Activated naive CD4-positive, alpha-beta T cell treated with Interleukin-2 at 50 U/mL for 16 hours (primary cell): ENCODE data around the gene SERPINI2.

Experiments used
- DNase-seq: peaks from one replicate; pipeline ENCODE4 v3.0.0-alpha.2; 2020

The SERPINI2 gene

GRCh38 chr3:167473863-167474262 lies at the start of gene SERPINI2:
Gene SERPINI2, minus strand, starts transcription at chr3:167474042. Its CDS starts 2,208 bp downstream, at chr3:167471834.
- DNase-seq, result no peak

DNA sequence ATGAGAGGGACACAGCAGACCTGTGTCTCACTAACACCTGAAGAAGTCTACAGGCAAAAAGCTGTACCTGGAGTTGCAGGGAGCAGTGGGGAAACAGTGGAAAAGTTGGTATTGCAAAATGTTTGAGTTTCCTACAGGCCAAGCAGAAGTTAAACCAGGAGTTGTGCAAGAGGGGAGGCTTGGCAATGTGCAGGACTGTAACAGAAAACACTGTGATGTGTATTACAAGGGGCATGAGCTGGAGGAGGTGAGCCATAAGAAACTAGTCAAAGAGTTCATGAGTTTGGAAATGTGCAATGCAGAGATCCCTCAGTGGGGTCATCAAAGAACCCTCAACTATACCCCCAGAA lies 47.1 kb upstream of the SERPINI2 start:
- no peak for DNase-seq

- DNase-seq, result no peak
Measured at GRCh38 chr3:167520266-167521005, 46.6 kb upstream of the SERPINI2 start.

- no peak for DNase-seq
Measured at GRCh38 chr3:167507954-167508353, 34.1 kb upstream of the SERPINI2 start.

- no peak for DNase-seq
Measured at GRCh38 chr3:167502401-167502800, 28.6 kb upstream of the SERPINI2 start.

GRCh38 chr3:167501941-167502340 lies 28.1 kb upstream of the SERPINI2 start:
- DNase-seq, result no peak

GRCh38 chr3:167497903-167498302 lies 24.1 kb upstream of the SERPINI2 start:
- DNase-seq, result no peak

DNA sequence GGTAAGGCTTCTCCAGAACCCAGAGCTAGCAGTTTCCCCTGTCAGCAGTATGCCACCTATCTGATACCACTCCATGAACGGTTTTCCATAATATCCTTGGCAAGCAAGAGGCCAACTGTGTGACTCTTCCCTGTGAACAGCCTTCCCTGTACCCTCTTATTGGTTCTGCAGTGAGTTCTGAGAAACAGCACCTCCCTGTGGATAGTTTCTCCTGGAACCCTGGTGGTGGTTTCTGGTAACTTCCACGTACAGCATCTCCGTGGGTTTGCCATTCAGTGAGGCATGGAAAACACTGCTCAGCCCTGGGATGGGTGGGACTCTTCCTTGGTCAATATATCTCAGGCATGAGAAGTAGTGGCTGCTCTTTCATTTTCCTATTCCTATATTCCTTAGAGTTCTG lies 19.4 kb upstream of the SERPINI2 start:
- DNase-seq, result no peak

GRCh38 chr3:167491621-167492020 lies 17.8 kb upstream of the SERPINI2 start:
- DNase-seq, result no peak

DNA sequence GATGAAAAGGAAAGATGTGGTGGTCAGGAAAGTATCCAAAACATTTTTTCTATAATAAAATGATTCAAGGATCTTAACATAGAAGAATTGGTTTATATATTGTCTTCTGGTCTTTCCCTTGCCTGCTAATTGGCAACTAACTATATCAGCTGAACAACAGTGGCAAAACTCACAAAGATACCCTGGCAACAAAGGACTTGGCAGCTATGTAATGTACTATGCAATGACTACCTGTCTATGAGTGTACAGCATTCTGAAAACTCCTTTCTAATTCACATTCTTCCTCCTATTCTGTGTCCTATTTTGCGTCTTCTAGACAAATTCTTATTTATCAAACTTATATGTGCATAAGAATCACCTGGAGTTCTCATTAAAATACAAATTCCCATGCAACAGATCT lies 15.7 kb upstream of the SERPINI2 start:
- DNase-seq, result no peak

- DNase-seq, result no peak
Measured at GRCh38 chr3:167487556-167487955, 13.7 kb upstream of the SERPINI2 start.

- DNase-seq, result no peak
Measured at GRCh38 chr3:167484551-167484950, 10.7 kb upstream of the SERPINI2 start.

- no peak for DNase-seq
Measured at GRCh38 chr3:167483708-167484475, 10.1 kb upstream of the SERPINI2 start.

DNA sequence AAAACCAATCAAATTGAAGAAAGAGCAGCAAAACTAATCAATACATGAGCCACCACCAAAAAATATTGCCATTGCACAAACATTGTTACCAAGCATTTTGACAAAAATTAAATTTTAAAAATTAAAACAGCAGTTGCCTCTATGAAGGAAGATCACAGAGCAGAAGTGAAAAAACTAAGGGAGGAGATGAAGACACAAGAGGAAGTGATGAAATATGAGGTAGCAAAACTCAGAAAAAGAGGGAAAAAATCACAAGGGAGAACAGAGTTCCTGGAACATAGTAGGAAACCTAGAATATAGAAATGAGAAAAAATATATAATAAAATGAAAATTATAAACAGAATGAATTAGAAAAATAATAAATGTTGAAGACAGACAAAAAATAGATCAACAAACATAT lies 7.3 kb upstream of the SERPINI2 start:
- no peak for DNase-seq

- no peak for DNase-seq
Measured at GRCh38 chr3:167480748-167481147, 6.9 kb upstream of the SERPINI2 start.

- DNase-seq, result no peak
Measured at GRCh38 chr3:167469381-167469780, 4.5 kb downstream of the SERPINI2 start.

GRCh38 chr3:167467848-167468611 lies 5.8 kb downstream of the SERPINI2 start:
- no peak for DNase-seq

DNA sequence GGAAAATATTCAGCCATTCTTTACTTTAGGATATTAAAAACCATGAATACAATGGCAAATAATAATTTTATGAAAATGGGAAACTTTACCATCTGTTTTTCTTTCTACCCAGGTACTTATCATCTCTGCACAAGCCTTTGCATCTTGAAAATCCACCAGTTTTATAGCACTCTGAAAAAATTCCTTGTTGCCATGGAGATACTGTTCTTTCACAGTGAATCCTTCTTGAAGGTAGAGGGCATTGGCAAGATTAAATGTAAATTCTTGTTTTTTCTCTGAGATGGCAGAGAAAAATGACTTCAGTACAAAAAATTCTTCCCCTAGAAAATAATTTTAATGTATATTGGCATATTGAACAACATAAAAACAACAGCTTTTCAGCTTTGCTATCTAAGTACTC lies 6.9 kb downstream of the SERPINI2 start:
- DNase-seq, result no peak

DNA sequence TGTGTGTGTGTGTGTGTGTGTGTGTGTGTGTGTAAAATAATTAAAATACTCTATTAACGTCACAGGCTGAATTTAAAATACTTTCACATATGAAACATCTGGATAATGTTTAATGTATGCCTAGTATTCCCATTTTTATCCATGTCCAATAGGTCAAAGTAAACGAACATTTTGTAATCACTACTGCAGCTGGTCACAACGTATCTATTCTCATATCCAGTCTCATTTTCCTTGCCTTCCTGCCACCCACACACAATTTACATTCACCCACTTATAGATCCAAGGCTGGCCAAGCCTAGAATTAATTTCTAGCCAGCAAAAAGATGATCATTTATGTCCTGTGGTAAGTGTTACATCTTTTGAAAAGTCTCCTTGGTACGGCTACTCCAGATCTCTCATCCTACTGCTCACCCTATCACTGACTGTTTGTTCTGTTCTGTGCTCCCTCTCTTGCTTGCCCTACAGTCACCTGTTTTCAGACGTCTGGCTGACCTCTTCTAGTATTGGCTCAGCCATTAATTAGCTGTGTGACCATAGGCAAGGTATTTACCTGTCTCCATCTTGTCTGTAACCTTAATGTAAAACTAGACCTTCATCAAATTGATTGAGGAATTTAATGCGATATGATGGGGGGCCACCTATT lies 17.6 kb downstream of the SERPINI2 start:
- DNase-seq, result no peak

- DNase-seq, result no peak
Measured at GRCh38 chr3:167453815-167454214, 20.0 kb downstream of the SERPINI2 start.

GRCh38 chr3:167451282-167451681 lies 22.6 kb downstream of the SERPINI2 start:
- no peak for DNase-seq

DNA sequence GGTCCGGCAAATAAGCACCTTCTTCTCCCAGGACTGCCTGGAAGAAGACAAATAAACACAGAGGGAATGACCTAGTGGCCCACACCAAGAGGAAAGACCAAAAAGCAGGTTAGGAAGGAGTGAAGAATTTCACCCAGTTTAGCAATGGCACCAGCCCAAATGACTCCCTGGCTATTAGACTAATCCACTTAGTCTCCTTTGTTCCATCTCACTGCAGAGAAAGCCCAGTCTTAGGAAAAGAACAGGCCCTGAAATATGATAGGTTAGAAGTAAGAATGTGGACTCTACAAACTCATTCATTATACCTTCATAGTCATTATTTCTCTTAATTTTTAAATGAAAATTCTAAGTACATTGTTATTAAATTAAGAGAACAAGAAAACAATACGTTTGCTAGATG lies 23.2 kb downstream of the SERPINI2 start:
- no peak for DNase-seq

DNA sequence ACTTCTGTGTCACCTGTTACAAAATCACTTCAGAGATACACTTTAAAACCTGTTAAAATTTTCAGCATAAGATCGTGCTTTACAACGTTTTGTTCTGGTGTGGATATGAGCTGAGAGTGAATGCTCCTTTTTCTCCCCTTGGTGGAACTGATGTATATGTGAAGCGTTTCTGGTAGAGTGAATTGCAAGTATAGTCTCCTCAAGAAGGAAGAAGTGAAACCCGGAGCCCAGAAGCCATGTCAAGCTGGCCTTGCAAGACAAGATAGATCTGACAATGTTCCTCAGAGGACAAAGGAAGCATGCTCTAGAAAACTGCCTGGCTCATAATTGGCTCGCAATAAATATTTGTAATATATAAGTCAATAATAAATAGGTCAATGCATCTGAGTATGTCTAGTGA lies 23.6 kb downstream of the SERPINI2 start:
- DNase-seq, result no peak
